Panc1 (cell line): Measurements from ENCODE around the gene RAP1GAP2. TPM values are rescaled to one million over a fixed set of nuclear protein-coding genes. Genes with fewer than 3 reads are reported as not detected.
A peak's percentile ranks its signal among the peaks of the same experiment; 100 is the strongest.

Experiments
- ATAC-seq: fragments of 200-7000 bp; cut with Tn5 transposase; 2 replicates; pipeline ENCODE4 v1.9.1; 2020; ENCODE audit warnings: mild to moderate bottlenecking, moderate library complexity
- BruUV-seq: library from RNA; stranded (reverse); fragments of 400-500 nt; replicated peaks from 2 replicates; lab custom pipeline; 2021; lab: Mats Ljungman, UMichigan
- CTCF ChIA-PET: fragments of 300-600 bp; sonication (Branson Sonifier 250); formaldehyde crosslinking; loops from one replicate; lab custom pipeline; 2022; ENCODE audit warnings: antibody characterized with exemption; lab: Charles Lee
- POLR2A ChIA-PET: fragments of 300-600 bp; sonication (Branson Sonifier 250); formaldehyde crosslinking; loops from one replicate; lab custom pipeline; 2022; ENCODE audit warnings: antibody characterized with exemption; lab: Charles Lee
- DNase-seq: peaks from one replicate; pipeline ENCODE4 v3.0.0-alpha.2; 2010; ENCODE audit warnings: low read depth, low spot score
- H3K27ac ChIP-seq: 2 replicates; pipeline ENCODE4 v1.5.1; 2011; ENCODE audit warnings: mild to moderate bottlenecking, low read length, inconsistent platforms
- H3K27me3 ChIP-seq: fragments of 200-500 bp; sonication (Bioruptor generic); 2 replicates; pipeline ENCODE4 v1.6.0; 2014; ENCODE audit warnings: low read length, inconsistent platforms; ENCODE audit not compliant: control insufficient read depth, insufficient read depth
- H3K36me3 ChIP-seq: fragments of 200-500 bp; sonication (Bioruptor generic); 2 replicates; pipeline ENCODE4 v1.5.1; 2014; ENCODE audit warnings: inconsistent platforms, mild to moderate bottlenecking, low read length, moderate library complexity; ENCODE audit not compliant: control insufficient read depth, insufficient read depth
- H3K4me1 ChIP-seq: 2 replicates; pipeline ENCODE4 v1.5.1; 2011; ENCODE audit warnings: inconsistent platforms, mild to moderate bottlenecking, low read length, moderate library complexity; ENCODE audit not compliant: control insufficient read depth, insufficient read depth
- H3K4me3 ChIP-seq, 2 experiments: 2 replicates each; pipeline ENCODE4 v1.5.1; 2011 to 2012; ENCODE audit warnings: low read depth in 2 of 2, low read length in 2 of 2, mild to moderate bottlenecking in 2 of 2, inconsistent platforms in 1 of 2, moderate library complexity in 1 of 2
- H3K9me3 ChIP-seq: fragments of 200-500 bp; sonication (Bioruptor generic); 2 replicates; pipeline ENCODE4 v1.5.1; 2014; ENCODE audit warnings: low read depth, mild to moderate bottlenecking, inconsistent platforms, low read length, moderate library complexity; ENCODE audit not compliant: control insufficient read depth, insufficient read depth
- POLR2AphosphoS5 ChIP-seq: IDR thresholded peaks from 2 replicates; pipeline ENCODE4 v1.6.1; 2012; ENCODE audit warnings: mild to moderate bottlenecking, low read depth, low read length, moderate library complexity
- SIN3A ChIP-seq: IDR thresholded peaks from 2 replicates; pipeline ENCODE4 v1.6.1; 2012; ENCODE audit warnings: low read depth, mild to moderate bottlenecking, low read length, moderate library complexity, borderline replicate concordance; ENCODE audit not compliant: insufficient read depth
- TCF7L2 ChIP-seq: IDR thresholded peaks from 2 replicates; pipeline ENCODE4 v1.6.1; 2011; ENCODE audit warnings: mild to moderate bottlenecking, low read depth, low read length, inconsistent platforms
- in situ Hi-C: cut with HindIII; loops from 2 replicates; pipeline ENCODE4 v1.10.0; 2016; ENCODE audit warnings: low sequenced_read_pairs, low pct_unique_long_range_greater_than_20kb
- intact Hi-C: fragments of 100-400 bp; cut with micrococcal nuclease; formaldehyde crosslinking; loops from one replicate; pipeline ENCODE4 v1.10.0; 2022; ENCODE audit not compliant: unreplicated experiment
- total RNA-seq: library from RNA; stranded (reverse); gene quantifications from one replicate; pipeline ENCODE4 v1.2.1, GENCODE V29; 2021; ENCODE audit not compliant: unreplicated experiment
- TF ChIP-seq, protein P1 (sequence below): fragments of 450-650 bp; IDR thresholded peaks from 2 replicates; pipeline ENCODE4 v1.5.1; 2017; ENCODE audit warnings: mild to moderate bottlenecking
- TF ChIP-seq, protein P2 (sequence below), 2 experiments: IDR thresholded peaks; 2 replicates each; pipeline ENCODE4 v1.6.1; 2011 to 2012; ENCODE audit warnings: low read depth in 2 of 2, control low read depth in 1 of 2, low read length in 1 of 2, mild to moderate bottlenecking in 1 of 2, moderate library complexity in 1 of 2; ENCODE audit not compliant: insufficient read depth in 1 of 2

RAP1GAP2 gene
- total RNA-seq, 1 experiment from 2014 or later: 10.0 TPM

DNA sequence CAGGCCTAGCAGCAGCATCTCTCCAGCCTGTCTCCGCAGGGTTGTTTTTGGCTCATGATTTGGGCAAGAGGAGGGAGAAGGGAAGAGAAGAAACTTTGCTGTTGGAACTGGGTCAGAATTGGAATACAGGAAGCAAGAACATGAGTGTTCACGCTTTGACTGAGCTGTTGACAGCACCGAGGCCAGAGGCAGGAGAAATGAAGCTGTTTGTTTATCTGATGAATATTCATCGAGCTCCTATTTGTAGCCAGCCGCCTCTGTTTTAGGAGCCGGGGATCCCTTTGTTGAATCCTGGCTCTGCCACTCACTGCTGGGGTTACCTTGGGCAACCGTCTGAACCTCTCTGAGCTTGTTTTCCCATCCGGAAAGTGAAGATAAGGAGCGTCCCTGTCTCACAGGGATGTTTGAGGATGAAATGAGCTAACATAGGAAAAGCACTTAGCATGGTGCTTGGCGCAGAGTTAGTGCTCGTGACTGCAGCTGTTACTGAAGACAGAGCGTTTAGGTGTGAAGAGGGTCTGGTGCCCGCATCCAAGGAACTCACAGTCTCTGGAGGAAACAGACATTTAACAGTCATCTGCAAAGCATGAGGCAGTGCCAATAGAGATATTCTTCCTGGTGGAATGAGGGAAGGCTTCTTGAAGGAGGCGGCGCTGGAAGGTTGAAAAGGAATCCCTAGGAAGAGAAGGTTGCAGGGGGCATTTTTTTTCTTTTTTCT lies 29.2 kb downstream of the RAP1GAP2 start:
- Histone ChIP-seq H3K4me1 (no peaks in the 10 kb centered on the region), H3K27me3 (no peaks in the 10 kb centered on the region), H3K27ac (no peak overlapping the region), H3K36me3 (no peaks in the 10 kb centered on the region), H3K4me3 (no peak overlapping the region), H3K9me3 (no peaks in the 10 kb centered on the region)
- intact Hi-C loops (loop anchor here (5.0 kb wide), 1 partner anchor 187 kb away; no protein-coding TSS in a partner anchor), in situ Hi-C loops (no loop called here)
- ChIA-PET CTCF (interaction anchor here (0.7 kb wide), 1 partner anchor 376 kb away, joined by 5 read pairs; no protein-coding TSS in a partner anchor), POLR2A (interaction anchor here (0.6 to 0.7 kb wide), 2 partner anchors 22 to 159 kb away, joined by 5 to 8 read pairs; no protein-coding TSS in a partner anchor)
- BruUV-seq: no TSS peak
- DNase-seq (no peak), ATAC-seq (no peak)
- no peak for TF ChIP-seq SIN3A
- TF ChIP-seq, protein P1, sequence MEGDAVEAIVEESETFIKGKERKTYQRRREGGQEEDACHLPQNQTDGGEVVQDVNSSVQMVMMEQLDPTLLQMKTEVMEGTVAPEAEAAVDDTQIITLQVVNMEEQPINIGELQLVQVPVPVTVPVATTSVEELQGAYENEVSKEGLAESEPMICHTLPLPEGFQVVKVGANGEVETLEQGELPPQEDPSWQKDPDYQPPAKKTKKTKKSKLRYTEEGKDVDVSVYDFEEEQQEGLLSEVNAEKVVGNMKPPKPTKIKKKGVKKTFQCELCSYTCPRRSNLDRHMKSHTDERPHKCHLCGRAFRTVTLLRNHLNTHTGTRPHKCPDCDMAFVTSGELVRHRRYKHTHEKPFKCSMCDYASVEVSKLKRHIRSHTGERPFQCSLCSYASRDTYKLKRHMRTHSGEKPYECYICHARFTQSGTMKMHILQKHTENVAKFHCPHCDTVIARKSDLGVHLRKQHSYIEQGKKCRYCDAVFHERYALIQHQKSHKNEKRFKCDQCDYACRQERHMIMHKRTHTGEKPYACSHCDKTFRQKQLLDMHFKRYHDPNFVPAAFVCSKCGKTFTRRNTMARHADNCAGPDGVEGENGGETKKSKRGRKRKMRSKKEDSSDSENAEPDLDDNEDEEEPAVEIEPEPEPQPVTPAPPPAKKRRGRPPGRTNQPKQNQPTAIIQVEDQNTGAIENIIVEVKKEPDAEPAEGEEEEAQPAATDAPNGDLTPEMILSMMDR: no peak
- TF ChIP-seq, protein P2, sequence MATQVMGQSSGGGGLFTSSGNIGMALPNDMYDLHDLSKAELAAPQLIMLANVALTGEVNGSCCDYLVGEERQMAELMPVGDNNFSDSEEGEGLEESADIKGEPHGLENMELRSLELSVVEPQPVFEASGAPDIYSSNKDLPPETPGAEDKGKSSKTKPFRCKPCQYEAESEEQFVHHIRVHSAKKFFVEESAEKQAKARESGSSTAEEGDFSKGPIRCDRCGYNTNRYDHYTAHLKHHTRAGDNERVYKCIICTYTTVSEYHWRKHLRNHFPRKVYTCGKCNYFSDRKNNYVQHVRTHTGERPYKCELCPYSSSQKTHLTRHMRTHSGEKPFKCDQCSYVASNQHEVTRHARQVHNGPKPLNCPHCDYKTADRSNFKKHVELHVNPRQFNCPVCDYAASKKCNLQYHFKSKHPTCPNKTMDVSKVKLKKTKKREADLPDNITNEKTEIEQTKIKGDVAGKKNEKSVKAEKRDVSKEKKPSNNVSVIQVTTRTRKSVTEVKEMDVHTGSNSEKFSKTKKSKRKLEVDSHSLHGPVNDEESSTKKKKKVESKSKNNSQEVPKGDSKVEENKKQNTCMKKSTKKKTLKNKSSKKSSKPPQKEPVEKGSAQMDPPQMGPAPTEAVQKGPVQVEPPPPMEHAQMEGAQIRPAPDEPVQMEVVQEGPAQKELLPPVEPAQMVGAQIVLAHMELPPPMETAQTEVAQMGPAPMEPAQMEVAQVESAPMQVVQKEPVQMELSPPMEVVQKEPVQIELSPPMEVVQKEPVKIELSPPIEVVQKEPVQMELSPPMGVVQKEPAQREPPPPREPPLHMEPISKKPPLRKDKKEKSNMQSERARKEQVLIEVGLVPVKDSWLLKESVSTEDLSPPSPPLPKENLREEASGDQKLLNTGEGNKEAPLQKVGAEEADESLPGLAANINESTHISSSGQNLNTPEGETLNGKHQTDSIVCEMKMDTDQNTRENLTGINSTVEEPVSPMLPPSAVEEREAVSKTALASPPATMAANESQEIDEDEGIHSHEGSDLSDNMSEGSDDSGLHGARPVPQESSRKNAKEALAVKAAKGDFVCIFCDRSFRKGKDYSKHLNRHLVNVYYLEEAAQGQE (IDR thresholded peaks at IDR 0.05; ENCODE audit: insufficient read depth in 1 of 2, low read depth in 2 of 2, low read length in 1 of 2): no peak
- TF ChIP-seq POLR2AphosphoS5: no peak
- TF ChIP-seq TCF7L2: no peak

DNA sequence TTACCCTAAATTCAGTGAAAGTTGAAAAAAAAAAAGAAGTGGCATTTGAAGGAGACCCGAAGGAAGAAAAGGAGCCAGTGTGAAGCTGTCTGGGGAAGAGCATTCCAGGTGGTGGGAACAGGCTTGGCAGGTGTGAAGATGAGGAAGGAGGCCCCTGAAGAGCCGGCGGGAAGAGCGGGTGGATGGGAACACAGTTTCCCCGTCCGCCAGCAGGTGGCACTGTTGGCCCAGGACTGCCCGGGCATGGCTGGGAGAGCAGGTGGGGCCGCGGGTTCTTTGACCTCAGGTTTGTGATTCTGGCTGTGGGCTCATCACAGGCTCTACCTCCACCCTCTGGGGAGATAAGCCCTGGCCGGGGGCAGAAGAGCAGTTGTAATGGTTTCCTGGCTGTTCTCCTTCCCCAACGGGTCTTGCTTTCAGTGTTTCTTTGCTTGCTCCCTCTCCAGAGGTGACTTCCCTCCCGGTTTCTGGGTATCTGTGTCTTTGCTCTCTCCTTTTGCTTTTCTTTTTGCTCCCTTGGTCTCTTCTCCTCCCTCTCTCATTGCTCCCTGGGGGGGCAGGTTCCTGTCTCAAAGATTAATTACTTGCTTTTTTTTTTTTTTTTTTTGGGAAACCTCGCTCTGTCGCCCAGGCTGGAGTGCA lies 32.3 kb downstream of the RAP1GAP2 start:
- no TSS peak for BruUV-seq
- intact Hi-C loops (loop anchor here (5.0 kb wide), 1 partner anchor 184 kb away; no protein-coding TSS in a partner anchor), in situ Hi-C loops (no loop called here)
- TF ChIP-seq, protein P1: peak; percentile 94
- no peak for TF ChIP-seq SIN3A
- TF ChIP-seq, protein P2 (IDR thresholded peaks at IDR 0.05; ENCODE audit: insufficient read depth in 1 of 2, low read depth in 2 of 2, low read length in 1 of 2): no peak
- Histone ChIP-seq H3K27ac (no peak overlapping the region), H3K4me1 (no peaks in the 10 kb centered on the region), H3K36me3 (no peaks in the 10 kb centered on the region), H3K9me3 (no peaks in the 10 kb centered on the region), H3K4me3 (no peak overlapping the region), H3K27me3 (no peaks in the 10 kb centered on the region)
- DNase-seq (no peak), ATAC-seq (peak; percentile 91)
- ChIA-PET POLR2A (interaction anchor here (0.7 kb wide), 1 partner anchor 20 kb away, joined by 3 read pairs; no protein-coding TSS in a partner anchor), CTCF (interaction anchor here (0.6 to 0.7 kb wide), 2 partner anchors 153 to 855 kb away, joined by 6 to 8 read pairs; no protein-coding TSS in a partner anchor)
